NCI-H146 (cell line): Measurements from ENCODE around the gene LARGE1.

Source experiments
- DNase-seq: peaks from one replicate; lab custom pipeline; 2025; lab: John Stamatoyannopoulos, UW

LARGE1 gene

DNA sequence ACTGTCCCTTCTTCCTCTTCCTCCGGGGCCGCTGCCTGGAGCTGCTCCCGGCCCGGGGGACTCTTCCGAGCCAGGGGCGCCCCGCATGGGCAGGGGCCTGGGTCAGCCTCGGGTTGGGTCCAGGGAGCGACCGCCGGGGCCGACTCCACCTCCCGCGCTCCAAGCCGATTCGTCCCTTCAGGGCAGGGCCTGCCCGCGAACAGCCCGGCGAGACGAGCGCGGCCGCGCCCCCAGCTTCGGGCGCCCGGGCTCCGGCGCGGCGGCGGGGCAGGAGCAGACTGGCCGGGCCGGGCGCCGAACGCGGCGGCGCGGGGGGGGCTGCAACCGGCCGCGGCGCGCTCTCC, at the start of gene LARGE1:
TSS of gene LARGE1 (minus strand) at position 280 of the 344 bp plus-strand sequence.
- peak; percentile 35 for DNase-seq

GRCh38 chr22:33969045-33969444, 48.8 kb upstream of the LARGE1 start:
- no peak for DNase-seq

GRCh38 chr22:33964121-33964520, 43.8 kb upstream of the LARGE1 start:
- no peak for DNase-seq

GRCh38 chr22:33962409-33962808, 42.1 kb upstream of the LARGE1 start:
- DNase-seq, result no peak

GRCh38 chr22:33958741-33959140, 38.5 kb upstream of the LARGE1 start:
- DNase-seq, result no peak

DNA sequence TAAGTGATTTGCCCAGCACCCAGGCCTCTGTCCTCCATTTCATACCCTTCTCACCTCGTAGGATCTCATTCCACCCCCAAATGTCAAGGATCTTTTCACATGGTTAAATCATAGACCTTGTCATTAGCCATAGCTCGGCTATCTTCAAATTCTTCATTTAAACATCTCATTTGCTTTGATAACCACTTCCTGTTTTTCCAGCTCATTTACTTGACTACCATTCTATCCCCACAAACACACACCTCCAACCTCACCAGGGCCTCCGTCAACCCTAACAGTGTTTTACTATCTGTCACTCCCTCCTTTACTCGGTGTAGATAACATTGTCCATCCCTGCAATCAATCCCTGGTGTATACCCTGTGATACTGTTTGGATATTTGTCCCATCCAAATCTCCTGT, 36.8 kb upstream of the LARGE1 start:
- DNase-seq, result no peak

DNA sequence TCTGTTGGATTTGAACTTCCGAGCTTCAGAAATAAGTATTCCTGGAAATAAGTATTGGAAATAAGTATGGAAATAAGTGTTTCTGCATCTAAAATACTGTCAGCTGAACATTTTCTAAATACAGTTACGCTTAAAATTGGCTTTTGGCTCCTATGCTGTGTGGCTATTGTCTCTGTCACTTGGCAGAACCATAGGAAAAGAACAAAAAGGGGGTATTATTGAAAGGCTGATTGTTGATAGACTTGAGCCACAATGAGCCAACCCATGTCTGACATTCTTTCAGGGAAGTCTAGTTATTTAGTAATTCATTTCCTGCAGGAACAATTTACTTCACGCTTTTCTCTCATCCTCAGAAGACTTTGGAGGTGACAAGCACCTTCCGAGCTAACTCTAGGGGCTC, 32.5 kb upstream of the LARGE1 start:
- no peak for DNase-seq

DNA sequence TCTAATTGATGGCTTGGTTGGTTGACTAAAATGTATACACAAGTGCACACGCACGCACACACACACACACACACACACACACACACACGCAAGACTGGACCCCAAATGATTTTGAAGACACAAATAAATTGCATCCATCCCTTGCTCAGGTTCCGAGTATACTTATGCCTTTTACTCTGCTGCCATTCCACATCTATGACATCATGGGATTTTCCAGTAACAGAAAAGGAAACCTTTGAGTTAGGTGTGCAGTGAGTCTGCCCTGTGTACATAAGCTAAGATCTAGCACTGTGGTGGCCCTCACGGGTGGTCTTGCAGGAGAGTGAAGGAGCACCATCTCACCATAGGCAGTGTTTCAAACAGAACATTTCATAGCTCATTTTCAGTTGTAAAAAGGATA, 20.5 kb upstream of the LARGE1 start:
- no peak for DNase-seq

DNA sequence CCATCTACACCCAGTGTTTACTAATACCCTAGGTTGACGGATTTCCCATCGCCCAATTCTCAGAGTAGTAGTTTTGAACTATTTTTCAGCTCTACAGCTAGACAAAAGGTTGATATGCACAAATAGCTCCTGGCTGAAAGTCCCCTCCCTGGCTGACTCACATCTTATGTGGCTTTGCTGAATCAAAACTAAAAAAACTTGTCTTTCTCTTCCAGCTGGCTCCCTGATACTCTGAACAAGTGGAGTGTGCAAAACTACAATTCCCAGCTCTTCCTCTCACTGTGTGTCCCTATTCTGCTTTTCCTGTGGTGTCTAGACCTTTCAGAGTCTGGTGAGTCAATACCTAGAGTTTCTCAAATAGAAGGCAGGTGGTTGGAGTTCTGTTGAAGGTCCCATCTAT, 12.7 kb upstream of the LARGE1 start:
- DNase-seq, result no peak

GRCh38 chr22:33931406-33931805, 11.1 kb upstream of the LARGE1 start:
- DNase-seq, result no peak

DNA sequence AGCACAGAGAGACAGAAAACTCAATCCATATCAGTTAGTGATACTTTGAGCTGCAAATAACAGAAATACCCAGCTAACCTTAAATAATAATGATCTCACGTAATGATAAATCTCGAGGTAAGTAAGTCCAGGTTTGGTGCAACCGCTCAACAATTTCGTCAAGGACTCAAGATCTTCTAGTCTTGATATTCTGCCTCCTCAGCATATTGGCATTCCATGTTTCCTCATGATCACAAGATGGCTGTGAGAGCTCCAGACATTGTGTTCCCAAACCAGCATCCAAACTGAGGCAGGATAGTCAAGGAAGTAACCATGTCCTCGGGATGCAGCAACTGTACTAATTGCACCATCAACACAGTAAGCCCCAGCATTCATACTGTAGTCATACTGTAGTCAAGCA, 7.5 kb upstream of the LARGE1 start:
- DNase-seq, result no peak

- DNase-seq, result no peak
These were observed 4.9 kb upstream of the LARGE1 start for GRCh38 chr22:33925194-33925593.

- DNase-seq, result peak; percentile 72
These were observed 3.5 kb upstream of the LARGE1 start for GRCh38 chr22:33923660-33924246.

DNA sequence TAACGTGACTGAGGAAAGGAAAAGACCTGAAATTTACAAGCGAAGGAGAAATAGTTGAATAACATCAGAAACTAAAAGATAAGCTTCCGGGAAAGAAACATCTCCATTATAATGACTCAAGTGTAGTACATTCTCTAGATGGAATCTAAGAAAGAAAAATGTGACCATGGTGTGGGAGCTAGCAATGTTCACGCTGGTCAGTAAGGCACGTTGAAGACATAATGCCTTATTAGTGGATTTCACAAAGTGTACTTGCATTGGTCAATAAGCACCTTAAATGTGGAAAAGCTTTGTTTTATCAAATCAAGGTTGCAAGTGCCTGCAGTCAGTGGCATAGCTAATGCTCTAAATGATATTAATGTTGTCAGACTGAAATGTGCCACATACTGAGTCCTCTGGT, 2.8 kb upstream of the LARGE1 start:
- DNase-seq, result no peak

GRCh38 chr22:33922349-33922681, 2.0 kb upstream of the LARGE1 start:
- peak; percentile 17 for DNase-seq

DNA sequence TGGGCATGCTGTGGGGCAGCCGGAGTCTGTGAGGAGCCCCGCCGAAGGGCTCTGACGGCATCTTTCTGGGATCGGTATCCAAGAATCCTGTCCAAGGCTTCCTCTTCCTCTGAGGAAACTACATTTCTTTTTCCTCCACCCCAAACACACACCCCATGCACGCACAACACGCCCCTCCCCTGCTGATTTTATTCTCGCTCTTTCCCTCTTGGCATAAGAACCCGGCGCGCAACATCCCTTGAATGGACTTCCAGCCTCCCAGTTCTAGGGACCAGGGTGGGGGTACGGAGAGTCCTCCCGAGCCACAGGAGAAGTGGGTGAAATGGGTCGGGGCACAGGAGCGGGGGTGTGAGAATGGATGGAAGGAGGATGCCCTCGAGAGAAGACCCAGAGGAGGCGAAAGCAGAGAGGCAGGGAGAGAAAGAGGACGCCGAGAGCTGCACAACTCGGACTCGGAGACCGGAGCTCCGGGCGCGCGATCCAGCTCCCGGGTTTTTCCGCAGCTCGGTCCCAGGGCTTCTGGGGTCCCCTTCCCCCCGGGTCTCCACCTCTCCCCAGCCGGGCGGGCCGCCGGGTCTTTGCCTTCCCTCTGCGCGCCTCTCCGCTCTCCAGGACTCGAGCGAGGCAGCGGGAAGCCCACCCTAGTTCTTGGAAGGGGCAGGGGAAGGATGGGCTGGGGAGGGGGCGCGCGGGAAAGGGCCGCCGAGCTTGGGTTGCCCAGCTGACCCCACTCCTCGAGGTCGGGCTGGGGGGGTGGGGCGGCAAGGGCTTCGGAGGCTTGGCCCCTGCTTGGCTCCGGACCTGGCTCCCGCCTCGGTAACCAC, 1.5 kb upstream of the LARGE1 start:
- peak; percentile 50 for DNase-seq

- peak; percentile 92 for DNase-seq
These were observed 750 bp upstream of the LARGE1 start for GRCh38 chr22:33920927-33921524.

GRCh38 chr22:33919391-33920196, 682 bp downstream of the LARGE1 start:
- DNase-seq, result peak; percentile 32

DNA sequence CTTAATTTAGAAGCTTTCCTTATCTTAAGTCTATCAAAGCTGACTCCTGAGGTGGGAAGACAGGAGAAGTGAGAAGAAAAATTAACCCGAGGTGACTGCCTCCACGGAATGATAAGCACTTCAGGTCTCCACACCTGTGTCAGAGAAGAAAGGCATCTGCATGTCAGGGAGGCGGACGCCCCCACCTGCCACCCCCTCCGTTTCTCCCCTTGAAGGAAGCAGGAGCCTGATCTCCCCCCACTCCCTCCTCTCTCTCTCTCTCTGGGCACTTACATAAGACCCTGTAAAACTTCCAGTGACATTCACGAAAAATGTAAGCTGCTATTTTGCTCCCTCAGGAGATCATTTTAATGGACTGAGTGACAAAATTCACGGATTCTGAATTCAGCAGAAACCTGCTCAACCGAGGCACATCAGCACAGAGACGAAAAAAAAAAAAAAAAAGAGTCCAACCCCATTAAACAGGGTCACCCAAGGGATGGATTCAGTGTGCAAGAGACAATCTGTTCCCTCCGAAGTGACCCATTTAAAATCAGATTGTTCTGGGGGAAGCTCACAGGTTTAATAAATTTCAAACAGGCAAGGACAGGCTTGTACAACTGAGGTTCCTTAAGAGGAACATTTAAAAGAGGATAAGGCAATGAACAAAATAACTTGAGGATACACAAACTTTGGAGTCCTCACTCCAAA, 1.5 kb downstream of the LARGE1 start:
- no peak for DNase-seq

DNA sequence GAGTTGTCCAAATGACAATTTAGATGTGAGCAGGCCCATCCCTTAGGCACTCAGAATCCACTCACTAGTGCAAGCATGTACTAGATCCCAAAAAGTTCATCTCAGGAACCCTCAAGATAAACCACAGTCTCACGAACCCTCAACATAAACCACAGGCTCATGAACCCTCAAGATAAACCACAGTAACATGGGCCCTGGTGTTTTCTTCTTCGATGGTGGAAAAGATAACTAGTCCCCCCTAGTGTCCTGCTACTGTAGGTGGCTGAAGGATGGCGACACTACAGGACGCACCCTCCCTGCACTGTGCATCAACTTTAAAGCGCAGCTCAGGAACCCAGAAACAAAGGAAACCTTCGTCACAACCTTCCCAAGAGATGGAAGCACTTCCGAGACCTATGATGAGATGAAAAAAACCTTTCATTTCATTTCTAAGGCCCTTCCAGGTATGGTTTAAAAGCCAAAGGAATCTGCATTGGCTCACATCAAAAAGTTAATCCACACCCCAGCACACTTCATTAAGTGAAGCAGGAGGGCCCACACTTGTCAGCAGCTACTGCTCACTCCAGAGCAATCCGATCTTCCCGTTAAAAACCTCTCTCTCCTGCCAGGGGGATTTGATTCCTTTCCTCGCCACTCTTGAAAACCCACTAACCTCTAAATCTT, 2.4 kb downstream of the LARGE1 start:
- peak; percentile 4 for DNase-seq

DNA sequence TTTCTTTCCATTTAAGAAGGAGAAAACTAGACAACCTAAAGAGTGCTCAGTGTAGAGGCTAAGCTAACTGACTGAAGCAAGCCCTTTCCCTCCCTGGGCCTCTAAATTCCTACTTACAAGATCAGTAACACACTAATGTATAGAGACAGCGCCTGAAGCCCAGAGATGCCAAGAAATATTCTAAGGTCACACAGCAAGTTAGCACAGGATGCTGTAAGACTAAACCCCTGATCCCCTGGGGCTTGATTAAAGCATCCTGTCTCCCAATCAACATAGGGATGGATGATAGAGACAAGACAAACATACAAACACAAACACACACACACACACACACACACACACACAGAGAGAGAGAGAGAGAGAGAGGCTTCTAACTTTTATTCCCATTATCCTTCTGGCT, 5.6 kb downstream of the LARGE1 start:
- no peak for DNase-seq

- DNase-seq, result no peak
These were observed 6.1 kb downstream of the LARGE1 start for GRCh38 chr22:33914131-33914530.
